Astrocyte (in vitro differentiated cells and primary cell): Measurements from ENCODE around the gene ASB14. TPM values are rescaled to one million over a fixed set of nuclear protein-coding genes. Genes with fewer than 3 reads are reported as not detected.

Experiments
- DNase-seq: peaks from one replicate; pipeline ENCODE4 v3.0.0-alpha.2; 2010; ENCODE audit warnings: low read depth
- FAIRE-seq: peaks from 2 replicates; lab custom pipeline; 2011; peaks lifted over from hg19 to GRCh38; lab: Jason Lieb, UNC
- H2AFZ ChIP-seq: 2 replicates; pipeline ENCODE4 v1.6.0; 2012; ENCODE audit warnings: low read depth, low read length, inconsistent platforms
- H3K27ac ChIP-seq: 2 replicates; pipeline ENCODE4 v1.5.1; 2011; ENCODE audit warnings: low read depth, low read length, inconsistent platforms
- H3K27me3 ChIP-seq: 2 replicates; pipeline ENCODE4 v1.6.0; 2011; ENCODE audit warnings: low read length, inconsistent platforms; ENCODE audit not compliant: insufficient read depth
- H3K36me3 ChIP-seq: 2 replicates; pipeline ENCODE4 v1.5.1; 2011; ENCODE audit warnings: low read length, inconsistent platforms; ENCODE audit not compliant: insufficient read depth
- H3K4me1 ChIP-seq: 2 replicates; pipeline ENCODE4 v1.5.1; 2011; ENCODE audit warnings: low read length, inconsistent platforms; ENCODE audit not compliant: insufficient read depth
- H3K4me2 ChIP-seq: 2 replicates; pipeline ENCODE4 v1.6.0; 2012; ENCODE audit warnings: low read length, inconsistent platforms
- H3K4me3 ChIP-seq: 2 replicates; pipeline ENCODE4 v1.5.1; 2011; ENCODE audit warnings: low read depth, mild to moderate bottlenecking, low read length, inconsistent platforms; ENCODE audit not compliant: insufficient read depth
- H3K79me2 ChIP-seq: 2 replicates; pipeline ENCODE4 v1.6.0; 2012; ENCODE audit warnings: mild to moderate bottlenecking, low read length, inconsistent platforms; ENCODE audit not compliant: insufficient read depth
- H3K9ac ChIP-seq: 2 replicates; pipeline ENCODE4 v1.6.0; 2012; ENCODE audit warnings: mild to moderate bottlenecking, low read length, inconsistent platforms
- H3K9me3 ChIP-seq: 2 replicates; pipeline ENCODE4 v1.5.1; 2012; ENCODE audit warnings: low read depth, mild to moderate bottlenecking, low read length, inconsistent platforms; ENCODE audit not compliant: insufficient read depth
- H4K20me1 ChIP-seq: 2 replicates; pipeline ENCODE4 v1.6.0; 2012; ENCODE audit warnings: low read length, inconsistent platforms; ENCODE audit not compliant: insufficient read depth
- H3K27ac Mint-ChIP-seq: one replicate; pipeline ENCODE4 v1.8.0; 2021; ENCODE audit warnings: mild to moderate bottlenecking, mixed read lengths; ENCODE audit not compliant: unreplicated experiment
- H3K27me3 Mint-ChIP-seq: one replicate; pipeline ENCODE4 v1.8.0; 2021; ENCODE audit warnings: low read depth, mixed read lengths; ENCODE audit not compliant: unreplicated experiment
- H3K36me3 Mint-ChIP-seq: one replicate; pipeline ENCODE4 v1.8.0; 2021; ENCODE audit warnings: low read depth, mixed read lengths; ENCODE audit not compliant: unreplicated experiment
- H3K4me1 Mint-ChIP-seq: one replicate; pipeline ENCODE4 v1.8.0; 2021; ENCODE audit warnings: low read depth, mixed read lengths; ENCODE audit not compliant: unreplicated experiment
- H3K4me3 Mint-ChIP-seq: one replicate; pipeline ENCODE4 v1.8.0; 2021; ENCODE audit warnings: mild to moderate bottlenecking, moderate library complexity, mixed read lengths; ENCODE audit not compliant: unreplicated experiment
- H3K9me3 Mint-ChIP-seq: one replicate; pipeline ENCODE4 v1.8.0; 2021; ENCODE audit warnings: mild to moderate bottlenecking, mixed read lengths; ENCODE audit not compliant: unreplicated experiment
- EZH2 ChIP-seq: IDR thresholded peaks from 2 replicates; pipeline ENCODE4 v1.6.1; 2012; ENCODE audit warnings: mild to moderate bottlenecking, low read length, inconsistent platforms; ENCODE audit not compliant: insufficient read depth
- total RNA-seq: library from RNA; stranded (reverse); gene quantifications from 2 replicates; pipeline ENCODE4 v1.2.1, GENCODE V29; 2021
- TF ChIP-seq, protein P1 (sequence below): IDR thresholded peaks from 2 replicates; pipeline ENCODE4 v1.5.1; 2011; ENCODE audit warnings: low read depth, mild to moderate bottlenecking, inconsistent platforms, low read length, moderate library complexity; ENCODE audit not compliant: insufficient read depth

The ASB14 gene
- total RNA-seq, 1 donor from 2014 or later: not detected

- H3K4me3 ChIP-seq: no peak overlapping the region
- no peaks in the 10 kb centered on the region for H3K27me3 ChIP-seq
- H3K79me2 ChIP-seq: no peaks in the 10 kb centered on the region
- H3K36me3 Mint-ChIP-seq: peaks cover 8% of the 10 kb centered on the region
- no peak overlapping the region for H3K4me3 Mint-ChIP-seq
- no peak overlapping the region for H3K4me2 ChIP-seq
- TF ChIP-seq EZH2: no peak
- TF ChIP-seq, protein P1, sequence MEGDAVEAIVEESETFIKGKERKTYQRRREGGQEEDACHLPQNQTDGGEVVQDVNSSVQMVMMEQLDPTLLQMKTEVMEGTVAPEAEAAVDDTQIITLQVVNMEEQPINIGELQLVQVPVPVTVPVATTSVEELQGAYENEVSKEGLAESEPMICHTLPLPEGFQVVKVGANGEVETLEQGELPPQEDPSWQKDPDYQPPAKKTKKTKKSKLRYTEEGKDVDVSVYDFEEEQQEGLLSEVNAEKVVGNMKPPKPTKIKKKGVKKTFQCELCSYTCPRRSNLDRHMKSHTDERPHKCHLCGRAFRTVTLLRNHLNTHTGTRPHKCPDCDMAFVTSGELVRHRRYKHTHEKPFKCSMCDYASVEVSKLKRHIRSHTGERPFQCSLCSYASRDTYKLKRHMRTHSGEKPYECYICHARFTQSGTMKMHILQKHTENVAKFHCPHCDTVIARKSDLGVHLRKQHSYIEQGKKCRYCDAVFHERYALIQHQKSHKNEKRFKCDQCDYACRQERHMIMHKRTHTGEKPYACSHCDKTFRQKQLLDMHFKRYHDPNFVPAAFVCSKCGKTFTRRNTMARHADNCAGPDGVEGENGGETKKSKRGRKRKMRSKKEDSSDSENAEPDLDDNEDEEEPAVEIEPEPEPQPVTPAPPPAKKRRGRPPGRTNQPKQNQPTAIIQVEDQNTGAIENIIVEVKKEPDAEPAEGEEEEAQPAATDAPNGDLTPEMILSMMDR: no peak
- no peak overlapping the region for H3K9ac ChIP-seq
- no peak overlapping the region for H3K27ac ChIP-seq
- no peak for DNase-seq
- no peaks in the 10 kb centered on the region for H3K9me3 Mint-ChIP-seq
- H3K4me1 Mint-ChIP-seq: peaks cover 14% of the 10 kb centered on the region
- H3K27me3 Mint-ChIP-seq: no peaks in the 10 kb centered on the region
- no peak for FAIRE-seq
- H2AFZ ChIP-seq: no peak overlapping the region
- H4K20me1 ChIP-seq: no peaks in the 10 kb centered on the region
- no peaks in the 10 kb centered on the region for H3K9me3 ChIP-seq
- no peak overlapping the region for H3K27ac Mint-ChIP-seq
- peaks cover 4% of the 10 kb centered on the region for H3K4me1 ChIP-seq
- peaks cover 2% of the 10 kb centered on the region for H3K36me3 ChIP-seq
These were observed 12.8 kb downstream of the ASB14 start for GRCh38 chr3:57279685-57280084.

GRCh38 chr3:57278237-57278636 is 14.2 kb downstream of the ASB14 start:
- H3K36me3 ChIP-seq: peaks cover 3% of the 10 kb centered on the region
- H3K9ac ChIP-seq: no peak overlapping the region
- H2AFZ ChIP-seq: no peak overlapping the region
- peaks cover 14% of the 10 kb centered on the region for H3K4me1 Mint-ChIP-seq
- H3K27ac ChIP-seq: no peak overlapping the region
- no peak overlapping the region for H3K4me3 Mint-ChIP-seq
- H3K9me3 Mint-ChIP-seq: no peaks in the 10 kb centered on the region
- DNase-seq (no peak), FAIRE-seq (no peak)
- H3K79me2 ChIP-seq: no peaks in the 10 kb centered on the region
- no peaks in the 10 kb centered on the region for H3K9me3 ChIP-seq
- no peak for TF ChIP-seq EZH2
- TF ChIP-seq, protein P1: no peak
- H3K36me3 Mint-ChIP-seq: peaks cover 10% of the 10 kb centered on the region
- no peak overlapping the region for H3K4me3 ChIP-seq
- no peaks in the 10 kb centered on the region for H3K27me3 ChIP-seq
- peaks cover 4% of the 10 kb centered on the region for H3K4me1 ChIP-seq
- no peak overlapping the region for H3K27ac Mint-ChIP-seq
- H3K4me2 ChIP-seq: no peak overlapping the region
- H4K20me1 ChIP-seq: no peaks in the 10 kb centered on the region
- no peaks in the 10 kb centered on the region for H3K27me3 Mint-ChIP-seq

DNA sequence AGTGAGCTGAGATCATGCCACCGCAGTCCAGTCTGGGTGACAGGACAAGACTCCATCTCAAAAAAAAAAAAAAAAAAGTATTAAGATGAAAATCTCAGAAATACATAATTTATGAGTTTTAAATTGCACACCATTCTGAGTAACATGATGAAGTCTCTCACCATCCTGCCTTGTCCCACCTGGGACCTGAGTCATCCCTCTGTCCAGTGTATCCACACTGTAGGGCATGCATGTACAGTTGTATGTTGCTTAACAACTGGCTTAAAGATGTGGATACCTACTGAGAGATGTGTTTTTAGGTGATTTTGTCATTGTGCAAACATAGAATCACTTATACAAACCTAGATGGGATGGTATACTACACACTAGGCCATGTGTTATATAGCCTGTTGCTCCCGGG is 17.1 kb downstream of the ASB14 start:
- Histone ChIP-seq H3K27ac (no peak overlapping the region), H3K9me3 (no peaks in the 10 kb centered on the region), H3K9ac (no peak overlapping the region), H3K4me3 (no peak overlapping the region), H3K4me2 (no peak overlapping the region), H4K20me1 (no peaks in the 10 kb centered on the region), H3K79me2 (no peaks in the 10 kb centered on the region), H2AFZ (no peak overlapping the region), H3K4me1 (no peaks in the 10 kb centered on the region), H3K36me3 (peaks cover 3% of the 10 kb centered on the region), H3K27me3 (no peaks in the 10 kb centered on the region)
- Mint-ChIP-seq H3K9me3 (no peaks in the 10 kb centered on the region), H3K27ac (no peak overlapping the region), H3K36me3 (peaks cover 10% of the 10 kb centered on the region), H3K27me3 (no peaks in the 10 kb centered on the region), H3K4me3 (no peak overlapping the region), H3K4me1 (no peaks in the 10 kb centered on the region)
- FAIRE-seq (no peak), DNase-seq (no peak)
- TF ChIP-seq, protein P1: no peak
- TF ChIP-seq EZH2: no peak
